Measurements from ENCODE around the gene SLC13A2. TPM values are rescaled to one million over a fixed set of nuclear protein-coding genes. Genes with fewer than 3 reads are reported as not detected.

SLC13A2 gene
- total RNA-seq, 2 donors from 2014 or later, result not detected

DNA sequence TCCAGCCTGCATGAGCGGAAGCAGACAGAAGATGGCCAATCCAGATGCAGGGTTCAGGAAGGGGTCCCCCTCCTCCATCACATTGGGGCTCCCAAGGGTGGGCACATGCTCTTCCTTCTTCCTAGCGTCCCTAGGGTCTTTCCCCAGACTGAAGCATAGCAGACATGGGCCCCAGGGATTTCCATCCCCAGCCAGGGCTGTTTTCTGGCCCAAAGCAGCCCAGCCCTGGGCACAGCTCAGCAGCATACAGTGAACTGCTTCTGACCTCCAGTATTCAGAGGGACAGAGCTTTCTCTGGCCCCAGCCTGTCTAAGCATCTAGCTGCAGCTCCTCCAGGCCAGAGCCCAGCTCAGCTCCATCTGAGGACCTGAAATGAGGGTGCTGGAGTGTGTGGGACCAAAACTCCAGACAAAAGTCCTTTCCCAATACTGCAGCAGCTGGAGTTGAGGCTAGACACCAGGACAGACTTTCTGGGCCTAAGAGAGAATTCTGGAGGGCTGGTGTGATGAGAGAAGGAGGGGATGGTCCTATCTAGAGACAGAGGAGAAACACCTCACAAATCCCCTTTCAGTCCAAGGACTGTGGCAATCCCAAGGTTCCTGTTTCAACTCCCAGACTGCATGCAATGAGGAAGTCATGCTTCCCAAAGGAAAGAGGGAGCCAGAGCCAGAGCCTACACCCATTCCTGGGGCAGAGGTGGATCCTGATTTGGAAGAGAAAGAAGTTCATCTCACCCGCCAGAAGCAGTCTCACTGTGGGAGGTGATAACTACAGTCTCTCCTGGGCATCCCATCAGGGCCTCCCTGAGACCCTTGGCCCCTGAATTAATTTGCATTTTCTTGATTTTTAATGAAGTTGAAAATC lies 28.2 kb downstream of the SLC13A2 start:
- no peak for DNase-seq (ENCODE audit: low spot score)
- Histone ChIP-seq H3K27me3 (replicated peaks; ENCODE audit: insufficient read depth) (no peaks in the 10 kb centered on the region), H3K9me3 (no peaks in the 10 kb centered on the region), H3K4me3 (no peak overlapping the region), H3K4me1 (ENCODE audit: control insufficient read depth in 1 of 2, low read depth in 2 of 2) (no peaks in the 10 kb centered on the region), H3K27ac (no peak overlapping the region), H3K36me3 (no peaks in the 10 kb centered on the region)
- no peak for ATAC-seq (ENCODE audit: insufficient number of reproducible peaks, low FRiP score, low read depth)
- TF ChIP-seq, protein P1, sequence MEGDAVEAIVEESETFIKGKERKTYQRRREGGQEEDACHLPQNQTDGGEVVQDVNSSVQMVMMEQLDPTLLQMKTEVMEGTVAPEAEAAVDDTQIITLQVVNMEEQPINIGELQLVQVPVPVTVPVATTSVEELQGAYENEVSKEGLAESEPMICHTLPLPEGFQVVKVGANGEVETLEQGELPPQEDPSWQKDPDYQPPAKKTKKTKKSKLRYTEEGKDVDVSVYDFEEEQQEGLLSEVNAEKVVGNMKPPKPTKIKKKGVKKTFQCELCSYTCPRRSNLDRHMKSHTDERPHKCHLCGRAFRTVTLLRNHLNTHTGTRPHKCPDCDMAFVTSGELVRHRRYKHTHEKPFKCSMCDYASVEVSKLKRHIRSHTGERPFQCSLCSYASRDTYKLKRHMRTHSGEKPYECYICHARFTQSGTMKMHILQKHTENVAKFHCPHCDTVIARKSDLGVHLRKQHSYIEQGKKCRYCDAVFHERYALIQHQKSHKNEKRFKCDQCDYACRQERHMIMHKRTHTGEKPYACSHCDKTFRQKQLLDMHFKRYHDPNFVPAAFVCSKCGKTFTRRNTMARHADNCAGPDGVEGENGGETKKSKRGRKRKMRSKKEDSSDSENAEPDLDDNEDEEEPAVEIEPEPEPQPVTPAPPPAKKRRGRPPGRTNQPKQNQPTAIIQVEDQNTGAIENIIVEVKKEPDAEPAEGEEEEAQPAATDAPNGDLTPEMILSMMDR (IDR thresholded peaks at IDR 0.05), result no peak

- no peaks in the 10 kb centered on the region for H3K36me3 ChIP-seq
- DNase-seq (ENCODE audit: low spot score) (no peak), ATAC-seq (ENCODE audit: insufficient number of reproducible peaks, low FRiP score, low read depth) (no peak)
- TF ChIP-seq, protein P1 (IDR thresholded peaks at IDR 0.05), result no peak
- H3K4me1 ChIP-seq (ENCODE audit: control insufficient read depth in 1 of 2, low read depth in 2 of 2), result no peaks in the 10 kb centered on the region
- no peak overlapping the region for H3K4me3 ChIP-seq
- no peaks in the 10 kb centered on the region for H3K9me3 ChIP-seq
- no peak overlapping the region for H3K27ac ChIP-seq
- no peaks in the 10 kb centered on the region for H3K27me3 ChIP-seq (replicated peaks; ENCODE audit: insufficient read depth)
These were observed 30.0 kb downstream of the SLC13A2 start for GRCh38 chr17:28503420-28503819.

DNA sequence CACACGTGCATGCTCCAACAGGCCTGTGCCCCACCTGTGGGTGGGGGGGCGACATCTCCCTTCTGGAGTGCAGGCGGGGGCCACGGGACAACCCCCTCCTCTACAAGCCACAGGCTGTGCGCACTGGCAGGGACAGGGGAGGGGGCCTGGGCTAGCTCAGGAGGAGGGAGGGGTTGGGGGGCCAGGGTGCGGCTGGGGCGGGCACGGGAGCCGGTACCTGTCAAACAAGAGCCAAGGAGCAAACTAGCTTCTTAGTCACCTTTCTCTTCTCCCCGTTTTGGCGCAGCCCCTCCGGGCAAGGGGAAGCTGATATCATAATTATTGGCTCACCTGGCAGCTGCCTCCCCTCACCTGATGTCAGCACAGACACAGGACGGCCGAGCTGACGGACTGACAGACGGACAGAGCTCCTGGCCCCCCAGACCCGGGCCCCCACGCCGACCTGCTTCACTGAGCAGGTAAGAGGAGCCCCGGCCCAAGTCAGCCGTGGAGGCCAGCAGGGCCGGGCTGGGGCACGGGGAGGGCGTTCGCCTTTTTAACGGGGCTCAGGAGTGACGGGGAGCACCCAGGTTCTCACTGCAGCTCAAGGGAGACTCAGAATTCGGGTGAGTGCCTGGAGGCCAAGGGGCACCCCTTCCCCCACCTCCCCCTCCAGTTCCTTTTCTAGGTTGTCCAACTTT lies 32.7 kb downstream of the SLC13A2 start, which contains the start of gene FOXN1:
TSS of gene FOXN1 (plus strand) at position 363 of the 680 bp plus-strand sequence. CDS start 17,622 bp downstream, outside the sequence.
- ATAC-seq (ENCODE audit: insufficient number of reproducible peaks, low FRiP score, low read depth) (no peak), DNase-seq (ENCODE audit: low spot score) (no peak)

DNA sequence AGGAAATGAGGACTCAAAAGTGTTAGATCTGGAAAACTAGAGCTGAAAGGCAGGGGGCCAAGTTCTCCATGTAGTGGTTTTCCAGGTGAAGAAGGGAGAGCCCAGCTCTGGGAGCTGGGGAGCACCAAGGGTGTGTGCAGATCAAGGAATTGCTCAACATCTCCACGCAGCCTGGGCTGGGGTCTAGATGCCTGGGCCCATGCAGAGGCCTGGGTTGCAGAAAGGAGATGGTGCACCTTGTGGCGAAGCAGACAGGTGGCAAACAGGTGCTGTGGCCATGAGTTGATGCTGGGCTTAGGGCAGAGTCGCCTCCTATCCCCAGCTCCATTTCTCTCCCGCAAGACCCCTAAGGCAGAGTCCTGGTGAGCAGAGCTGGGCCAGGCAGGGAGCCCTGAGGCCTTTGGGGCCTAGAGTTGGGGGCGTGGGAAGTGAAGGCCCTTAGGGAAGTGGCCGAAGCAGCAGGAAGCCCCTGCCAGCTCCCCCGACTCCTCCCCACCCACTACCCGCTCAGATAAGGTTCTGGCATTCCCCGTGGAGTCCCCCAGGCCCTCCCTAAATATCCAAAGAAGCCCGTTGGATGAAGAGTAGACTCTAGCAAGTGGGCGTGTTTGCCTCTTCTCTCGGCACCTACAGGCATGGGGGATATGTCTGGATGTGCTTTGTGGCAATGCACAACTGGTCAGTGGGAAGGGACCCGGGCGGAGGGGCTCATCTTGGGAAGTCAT lies 33.5 kb downstream of the SLC13A2 start:
- TF ChIP-seq, protein P1 (IDR thresholded peaks at IDR 0.05), result no peak
- ATAC-seq (ENCODE audit: insufficient number of reproducible peaks, low FRiP score, low read depth), result no peak
- no peak for DNase-seq (ENCODE audit: low spot score)
- no peaks in the 10 kb centered on the region for H3K9me3 ChIP-seq
- H3K4me1 ChIP-seq (ENCODE audit: control insufficient read depth in 1 of 2, low read depth in 2 of 2), result no peaks in the 10 kb centered on the region
- H3K27me3 ChIP-seq (replicated peaks; ENCODE audit: insufficient read depth), result no peaks in the 10 kb centered on the region
- no peak overlapping the region for H3K27ac ChIP-seq
- H3K36me3 ChIP-seq, result no peaks in the 10 kb centered on the region
- H3K4me3 ChIP-seq, result no peak overlapping the region

More for the DNA sequence above, 32.7 kb downstream of the SLC13A2 start, which contains the start of gene FOXN1:
- Histone ChIP-seq H3K4me3 (no peak within 1 kb of the TSS), H3K36me3 (no peaks in the 10 kb centered on the region), H3K9me3 (no peaks in the 10 kb centered on the region), H3K4me1 (ENCODE audit: control insufficient read depth in 1 of 2, low read depth in 2 of 2) (no peaks in the 10 kb centered on the region), H3K27ac (no peak within 1 kb of the TSS), H3K27me3 (replicated peaks; ENCODE audit: insufficient read depth) (no peaks in the 10 kb centered on the region)
- TF ChIP-seq, protein P1 (IDR thresholded peaks at IDR 0.05), result no peak
